ENCODE data around the gene SLC22A1. TPM values are rescaled to one million over a fixed set of nuclear protein-coding genes. Genes with fewer than 3 reads are reported as not detected.

SLC22A1 gene
- total RNA-seq, 1 experiment from 2014 or later = 0.86 TPM

- ChIA-PET RAD21 (ENCODE audit: low non-redundant PET in 1 of 2, low total read pairs in 2 of 2, uncharacterized antibody in 2 of 2, unreplicated experiment in 2 of 2) (no interaction called here), CTCF (no interaction called here), POLR2A (no interaction called here)
- Histone ChIP-seq H3K27me3 (ENCODE audit: insufficient read depth, low read length) (no peaks in the 10 kb centered on the region), H2AFZ (ENCODE audit: low read depth, low read length, poor library complexity, severe bottlenecking) (no peak overlapping the region), H4K20me1 (ENCODE audit: insufficient read depth) (no peaks in the 10 kb centered on the region), H3K9me3 (ENCODE audit: control insufficient read depth in 1 of 2, insufficient read depth in 1 of 2, low read depth in 1 of 2, low read length in 2 of 2) (no peaks in the 10 kb centered on the region), H3K4me3 (replicated peaks in 1 of 2; ENCODE audit: low read depth in 1 of 2, low read length in 2 of 2) (no peak overlapping the region), H3K27ac (ENCODE audit: low read depth, low read length) (no peak overlapping the region), H3K9me2 (ENCODE audit: insufficient read depth) (no peaks in the 10 kb centered on the region), H3K36me3 (ENCODE audit: control insufficient read depth in 1 of 2, insufficient read depth in 2 of 2, low read length in 2 of 2) (peaks cover 0 to 8% of the 10 kb centered on the region in 2 experiments; a peak in 2 of 4 replicates), H3K4me1 (ENCODE audit: control insufficient read depth in 1 of 2, insufficient read depth in 2 of 2, low read length in 2 of 2) (no peaks in the 10 kb centered on the region), H3K4me2 (ENCODE audit: low read length) (no peak overlapping the region), H3K9ac (ENCODE audit: low read length) (no peak overlapping the region), H3K79me2 (ENCODE audit: insufficient read depth, low read length) (no peaks in the 10 kb centered on the region)
- BruUV-seq (replicated peaks) = no TSS peak
- ATAC-seq = no peak
- DNase-seq (ENCODE audit: low read depth, low spot score) = no peak
- TF ChIP-seq EZH2 (IDR thresholded peaks at IDR 0.05) (no peak), ZBTB33 (IDR thresholded peaks at IDR 0.05; ENCODE audit: extremely low read depth, insufficient replicate concordance, low read length) (no peak), SRF (IDR thresholded peaks at IDR 0.05; ENCODE audit: low read depth) (no peak), CEBPB (IDR thresholded peaks at IDR 0.05; ENCODE audit: low read depth) (no peak), POLR2AphosphoS5 (IDR thresholded peaks at IDR 0.05; ENCODE audit: low read depth, low read length) (no peak), YY1 (IDR thresholded peaks at IDR 0.05; ENCODE audit: extremely low read depth, insufficient replicate concordance, low read depth, low read length) (no peak), EZH2phosphoT487 (IDR thresholded peaks at IDR 0.05; ENCODE audit: borderline replicate concordance) (no peak), ATF3 (IDR thresholded peaks at IDR 0.05) (no peak), JUND (IDR thresholded peaks at IDR 0.05) (no peak), CBX3 (IDR thresholded peaks at IDR 0.05; ENCODE audit: low read depth) (no peak), RAD21 (IDR thresholded peaks at IDR 0.05; ENCODE audit: low read depth) (no peak), POLR2A (IDR thresholded peaks at IDR 0.05; ENCODE audit: borderline replicate concordance, extremely low read depth, insufficient read depth, insufficient read length) (no peak), TCF7L2 (IDR thresholded peaks at IDR 0.05; ENCODE audit: borderline replicate concordance, extremely low read depth, insufficient read depth, insufficient read length) (no peak), ZFX (IDR thresholded peaks at IDR 0.05) (no peak), REST (IDR thresholded peaks at IDR 0.05; ENCODE audit: low read depth) (no peak), FOSL1 (IDR thresholded peaks at IDR 0.05; ENCODE audit: low read depth) (no peak), SP1 (IDR thresholded peaks at IDR 0.05; ENCODE audit: low read depth) (no peak), EGR1 (IDR thresholded peaks at IDR 0.05; ENCODE audit: low read depth) (no peak), SIN3A (IDR thresholded peaks at IDR 0.05; ENCODE audit: low read depth) (no peak)
- intact Hi-C loops (cut with micrococcal nuclease) = no loop called here
Observed at GRCh38 chr6:160078883-160079685, 42.5 kb upstream of the SLC22A1 start.
